ENCODE measurements around the gene DPPA3. TPM values are rescaled to one million over a fixed set of nuclear protein-coding genes. Genes with fewer than 3 reads are reported as not detected.

DPPA3 gene
- total and polyA plus RNA-seq, 2 of the 13 experiments (the other 11 are each of a cell fraction or from before 2014, with no cell fraction given), result not detected

GRCh38 chr12:7666595-7666994 lies 44.6 kb upstream of the DPPA3 start (continued):
- TF ChIP-seq SRSF9 (IDR thresholded peaks at IDR 0.05; ENCODE audit: borderline replicate concordance, insufficient read depth, low read depth, low read length, poor library complexity, severe bottlenecking) (no peak), ARID5B (CRISPR knock-in tag; IDR thresholded peaks at IDR 0.05) (peak; percentile 38), MAFF (IDR thresholded peaks at IDR 0.05; ENCODE audit: low read depth, low read length) (peak; percentile 69), TFAP4 (IDR thresholded peaks at IDR 0.05; ENCODE audit: borderline replicate concordance, low read depth) (0 out of 2 replicates have a peak, but pooled peaks have one; percentile 21), FOSL1 (CRISPR knock-in tag; IDR thresholded peaks at IDR 0.05; ENCODE audit: borderline replicate concordance) (no peak), ZBTB8A (CRISPR knock-in tag; IDR thresholded peaks at IDR 0.05; ENCODE audit: borderline replicate concordance, low read depth) (no peak), FOSL2 (CRISPR knock-in tag; IDR thresholded peaks at IDR 0.05) (0 out of 2 replicates have a peak, but pooled peaks have one; percentile 34), MAFK (conservative IDR thresholded peaks at IDR 0.05 in 1 of 2, IDR thresholded peaks at IDR 0.05 in 1 of 2; ENCODE audit: low read length in 2 of 2) (peak; percentile 78 to 79), RBAK (CRISPR knock-in tag; IDR thresholded peaks at IDR 0.05) (no peak), RNF2 (conservative IDR thresholded peaks at IDR 0.05; ENCODE audit: low read depth) (no peak), FOXK1 (CRISPR knock-in tag; IDR thresholded peaks at IDR 0.05; ENCODE audit: borderline replicate concordance, low read depth) (no peak), ELF3 (CRISPR knock-in tag; IDR thresholded peaks at IDR 0.05) (peak; percentile 65; the same call in 1 of the 2 replicates), MIER2 (CRISPR knock-in tag; IDR thresholded peaks at IDR 0.05) (no peak), ETV5 (CRISPR knock-in tag; IDR thresholded peaks at IDR 0.05; ENCODE audit: borderline replicate concordance) (peak; percentile 34; the same call in 1 of the 2 replicates), STAT5B (CRISPR knock-in tag; IDR thresholded peaks at IDR 0.05) (no peak), ZNF33A (CRISPR knock-in tag; IDR thresholded peaks at IDR 0.05; ENCODE audit: borderline replicate concordance) (no peak)

Data from HepG2 (cell line).